Measurements from ENCODE around the gene TEDDM1.

TEDDM1 gene

DNA sequence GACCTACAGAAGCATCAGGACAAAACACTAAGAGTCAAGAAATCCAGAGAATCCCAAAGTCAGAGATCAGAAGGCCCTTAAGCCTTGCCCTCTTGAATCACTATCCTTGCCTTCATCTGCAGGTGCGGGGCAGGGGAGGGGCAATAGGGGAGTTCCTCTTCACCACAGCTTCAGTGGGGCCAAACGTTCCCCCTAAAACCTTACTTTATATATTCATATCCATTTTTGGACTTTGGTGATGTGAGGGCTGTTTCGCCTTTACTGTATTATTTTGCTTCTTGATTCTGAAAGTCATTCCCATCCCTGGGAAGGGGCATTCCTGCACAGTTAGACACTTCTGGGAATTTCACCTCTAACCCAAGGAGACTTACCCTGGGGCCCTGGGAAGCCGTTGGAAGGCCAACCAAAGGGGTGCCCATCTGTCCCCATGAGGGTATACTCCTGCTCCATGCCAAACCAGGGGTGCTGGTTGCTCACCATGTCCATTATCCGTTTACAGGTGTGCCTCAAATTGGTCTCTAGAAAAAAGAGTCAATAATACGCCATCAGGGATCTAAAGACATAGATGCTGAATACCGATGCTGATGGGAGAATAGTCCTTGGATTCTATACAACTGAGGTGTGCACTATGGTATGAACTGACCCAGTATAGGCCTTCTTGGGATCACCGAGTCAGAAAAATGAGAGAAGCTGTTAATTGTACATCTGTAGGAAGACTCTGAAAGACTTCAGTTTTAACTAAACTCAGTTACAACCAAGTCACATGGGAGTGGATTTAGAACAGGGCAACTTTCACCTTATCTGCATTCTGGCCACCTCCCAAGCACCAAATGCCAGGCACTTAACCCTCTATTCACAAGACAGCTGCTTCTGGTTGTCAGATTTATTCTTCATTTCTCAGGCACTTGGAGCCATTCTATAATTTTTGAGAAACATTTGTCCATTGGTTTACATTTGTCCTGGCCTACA lies 14.3 kb downstream of the TEDDM1 start:
- TF ChIP-seq, protein P1, sequence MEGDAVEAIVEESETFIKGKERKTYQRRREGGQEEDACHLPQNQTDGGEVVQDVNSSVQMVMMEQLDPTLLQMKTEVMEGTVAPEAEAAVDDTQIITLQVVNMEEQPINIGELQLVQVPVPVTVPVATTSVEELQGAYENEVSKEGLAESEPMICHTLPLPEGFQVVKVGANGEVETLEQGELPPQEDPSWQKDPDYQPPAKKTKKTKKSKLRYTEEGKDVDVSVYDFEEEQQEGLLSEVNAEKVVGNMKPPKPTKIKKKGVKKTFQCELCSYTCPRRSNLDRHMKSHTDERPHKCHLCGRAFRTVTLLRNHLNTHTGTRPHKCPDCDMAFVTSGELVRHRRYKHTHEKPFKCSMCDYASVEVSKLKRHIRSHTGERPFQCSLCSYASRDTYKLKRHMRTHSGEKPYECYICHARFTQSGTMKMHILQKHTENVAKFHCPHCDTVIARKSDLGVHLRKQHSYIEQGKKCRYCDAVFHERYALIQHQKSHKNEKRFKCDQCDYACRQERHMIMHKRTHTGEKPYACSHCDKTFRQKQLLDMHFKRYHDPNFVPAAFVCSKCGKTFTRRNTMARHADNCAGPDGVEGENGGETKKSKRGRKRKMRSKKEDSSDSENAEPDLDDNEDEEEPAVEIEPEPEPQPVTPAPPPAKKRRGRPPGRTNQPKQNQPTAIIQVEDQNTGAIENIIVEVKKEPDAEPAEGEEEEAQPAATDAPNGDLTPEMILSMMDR (IDR thresholded peaks at IDR 0.05; ENCODE audit: low read length) = no peak
- TF ChIP-seq EZH2 (IDR thresholded peaks at IDR 0.05; ENCODE audit: borderline replicate concordance, low read length) = no peak
- no peak overlapping the region for H3K4me2 ChIP-seq (ENCODE audit: low read length)
- H3F3A ChIP-seq (ENCODE audit: insufficient read depth, low read length) = no peaks in the 10 kb centered on the region
- no peak overlapping the region for H3K4me3 ChIP-seq (ENCODE audit: low read depth, low read length, poor library complexity, severe bottlenecking)
- no peaks in the 10 kb centered on the region for H3K79me2 ChIP-seq (ENCODE audit: insufficient read depth, low read length)
- no peaks in the 10 kb centered on the region for H4K20me1 ChIP-seq (ENCODE audit: insufficient read depth, low read length)
- H3K36me3 ChIP-seq (ENCODE audit: insufficient read depth, low read length) = no peaks in the 10 kb centered on the region; the same call in 1 of the 2 replicates
- no peaks in the 10 kb centered on the region for H3K9me3 ChIP-seq (ENCODE audit: low read length)
- no peak overlapping the region for H3K27ac ChIP-seq (ENCODE audit: low read depth, low read length, poor library complexity, severe bottlenecking)
- no peaks in the 10 kb centered on the region for H3K27me3 ChIP-seq (ENCODE audit: insufficient read depth, low read length)
- H3K9ac ChIP-seq (ENCODE audit: low read length) = no peak overlapping the region
- no peak overlapping the region for H2AFZ ChIP-seq (ENCODE audit: low read length)
- H3K9me2 ChIP-seq (ENCODE audit: low read depth, low read length) = no peaks in the 10 kb centered on the region
- no peaks in the 10 kb centered on the region for H3K4me1 ChIP-seq (ENCODE audit: insufficient read depth, low read length, severe bottlenecking)

DNA sequence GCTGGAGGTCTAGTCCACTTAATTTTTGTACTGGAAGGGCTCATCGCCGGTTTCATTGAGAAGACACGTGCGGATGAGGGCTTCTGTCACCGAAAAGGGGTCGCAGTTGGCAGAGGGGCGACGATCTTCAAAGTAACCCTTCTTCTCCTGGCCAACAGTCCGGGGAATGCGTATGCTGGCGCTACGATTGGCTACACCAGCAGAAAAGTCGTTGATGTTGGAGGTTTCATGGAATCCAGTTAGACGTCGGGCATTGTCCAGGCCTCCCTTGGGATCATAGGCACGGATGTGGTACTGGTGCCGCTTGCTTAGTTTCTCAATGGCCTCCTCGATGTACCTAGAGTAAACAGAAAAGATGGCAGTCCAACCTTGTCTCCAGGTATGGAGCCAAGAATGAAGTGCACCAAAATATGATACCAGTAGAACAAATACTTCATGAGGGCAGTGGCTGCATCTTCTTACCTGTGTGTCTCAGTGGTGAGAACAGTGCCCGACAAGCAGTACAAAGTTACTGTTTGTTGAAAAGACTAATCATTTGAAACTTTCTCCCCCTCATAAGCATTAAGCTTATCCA lies 16.0 kb downstream of the TEDDM1 start:
- Histone ChIP-seq H4K20me1 (ENCODE audit: insufficient read depth, low read length) (no peaks in the 10 kb centered on the region), H3K4me1 (ENCODE audit: insufficient read depth, low read length, severe bottlenecking) (no peaks in the 10 kb centered on the region), H3K9me3 (ENCODE audit: low read length) (no peaks in the 10 kb centered on the region), H3K27ac (ENCODE audit: low read depth, low read length, poor library complexity, severe bottlenecking) (no peak overlapping the region), H3K27me3 (ENCODE audit: insufficient read depth, low read length) (no peaks in the 10 kb centered on the region), H3K4me2 (ENCODE audit: low read length) (no peak overlapping the region), H3K9ac (ENCODE audit: low read length) (no peak overlapping the region), H2AFZ (ENCODE audit: low read length) (no peak overlapping the region), H3K36me3 (ENCODE audit: insufficient read depth, low read length) (no peaks in the 10 kb centered on the region; the same call in 1 of the 2 replicates), H3K79me2 (ENCODE audit: insufficient read depth, low read length) (no peaks in the 10 kb centered on the region), H3F3A (ENCODE audit: insufficient read depth, low read length) (no peaks in the 10 kb centered on the region), H3K9me2 (ENCODE audit: low read depth, low read length) (no peaks in the 10 kb centered on the region), H3K4me3 (ENCODE audit: low read depth, low read length, poor library complexity, severe bottlenecking) (no peak overlapping the region)
- TF ChIP-seq EZH2 (IDR thresholded peaks at IDR 0.05; ENCODE audit: borderline replicate concordance, low read length) = no peak
- TF ChIP-seq, protein P1 (IDR thresholded peaks at IDR 0.05; ENCODE audit: low read length) = no peak

DNA sequence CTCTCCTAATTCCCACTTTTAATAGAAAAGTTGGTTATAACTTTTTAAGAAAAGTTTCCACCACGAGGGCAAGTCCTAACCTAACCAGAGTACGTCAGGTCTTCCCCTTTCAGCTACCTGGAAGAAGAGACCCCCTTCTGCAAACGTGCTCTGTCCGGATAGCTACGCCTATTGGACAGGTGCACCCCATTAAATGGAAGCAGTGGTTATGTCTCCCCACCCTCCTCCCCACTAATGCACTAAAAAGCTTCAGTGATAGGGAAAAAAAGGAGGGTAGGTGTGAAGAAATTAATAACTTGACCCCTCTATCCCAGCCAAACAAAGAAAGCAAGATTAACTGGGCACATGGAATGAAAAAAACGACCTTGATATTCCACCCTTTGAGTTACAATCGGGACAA lies 16.5 kb downstream of the TEDDM1 start:
- Histone ChIP-seq H3K27ac (ENCODE audit: low read depth, low read length, poor library complexity, severe bottlenecking) (no peak overlapping the region), H3K9me3 (ENCODE audit: low read length) (no peaks in the 10 kb centered on the region), H3K4me3 (ENCODE audit: low read depth, low read length, poor library complexity, severe bottlenecking) (no peak overlapping the region), H2AFZ (ENCODE audit: low read length) (no peak overlapping the region), H4K20me1 (ENCODE audit: insufficient read depth, low read length) (no peaks in the 10 kb centered on the region), H3F3A (ENCODE audit: insufficient read depth, low read length) (no peaks in the 10 kb centered on the region), H3K9me2 (ENCODE audit: low read depth, low read length) (no peaks in the 10 kb centered on the region), H3K9ac (ENCODE audit: low read length) (no peak overlapping the region), H3K4me2 (ENCODE audit: low read length) (no peak overlapping the region), H3K27me3 (ENCODE audit: insufficient read depth, low read length) (no peaks in the 10 kb centered on the region), H3K36me3 (ENCODE audit: insufficient read depth, low read length) (no peaks in the 10 kb centered on the region; the same call in 1 of the 2 replicates), H3K4me1 (ENCODE audit: insufficient read depth, low read length, severe bottlenecking) (no peaks in the 10 kb centered on the region), H3K79me2 (ENCODE audit: insufficient read depth, low read length) (no peaks in the 10 kb centered on the region)
- no peak for TF ChIP-seq EZH2 (IDR thresholded peaks at IDR 0.05; ENCODE audit: borderline replicate concordance, low read length)
- TF ChIP-seq, protein P1 (IDR thresholded peaks at IDR 0.05; ENCODE audit: low read length) = no peak
